SK-N-MC (cell line): ENCODE measurements around the gene FUT8.

ENCODE experiments used
- EZH2 ChIP-seq: fragments of 200-600 bp; sonication (generic); IDR thresholded peaks from one replicate; pipeline ENCODE4 v1.6.1; 2017; ENCODE audit warnings: antibody characterized with exemption
- FOXP2 ChIP-seq: optimal IDR thresholded peaks from 2 replicates; pipeline ENCODE3; 2011; ENCODE audit warnings: mild to moderate bottlenecking, moderate library complexity; ENCODE audit not compliant: insufficient read depth; ENCODE audit errors: extremely low read length, control extremely low read depth
- POLR2AphosphoS5 ChIP-seq: IDR thresholded peaks from 2 replicates; pipeline ENCODE4 v1.6.1; 2012; ENCODE audit warnings: mild to moderate bottlenecking, low read depth, low read length, borderline replicate concordance

GRCh38 chr14:65585216-65585615 lies 172.7 kb downstream of the FUT8 start:
- TF ChIP-seq POLR2AphosphoS5 (no peak), EZH2 (no peak), FOXP2 (no peak)
